HG03280 (cell line): Measurements from ENCODE around the gene CACNA1C.

Experiments used
- ATAC-seq: cut with Tn5 transposase; IDR thresholded peaks from one replicate; pipeline ENCODE4 v1.9.1; 2021; ENCODE audit warnings: mild to moderate bottlenecking, moderate library complexity; ENCODE audit not compliant: unreplicated experiment

The CACNA1C gene

GRCh38 chr12:2627835-2628191 lies 575.0 kb downstream of the CACNA1C start:
- ATAC-seq: no peak

- no peak for ATAC-seq
These were observed 575.6 kb downstream of the CACNA1C start for GRCh38 chr12:2628401-2628800.

GRCh38 chr12:2629051-2629450 lies 576.3 kb downstream of the CACNA1C start:
- no peak for ATAC-seq

DNA sequence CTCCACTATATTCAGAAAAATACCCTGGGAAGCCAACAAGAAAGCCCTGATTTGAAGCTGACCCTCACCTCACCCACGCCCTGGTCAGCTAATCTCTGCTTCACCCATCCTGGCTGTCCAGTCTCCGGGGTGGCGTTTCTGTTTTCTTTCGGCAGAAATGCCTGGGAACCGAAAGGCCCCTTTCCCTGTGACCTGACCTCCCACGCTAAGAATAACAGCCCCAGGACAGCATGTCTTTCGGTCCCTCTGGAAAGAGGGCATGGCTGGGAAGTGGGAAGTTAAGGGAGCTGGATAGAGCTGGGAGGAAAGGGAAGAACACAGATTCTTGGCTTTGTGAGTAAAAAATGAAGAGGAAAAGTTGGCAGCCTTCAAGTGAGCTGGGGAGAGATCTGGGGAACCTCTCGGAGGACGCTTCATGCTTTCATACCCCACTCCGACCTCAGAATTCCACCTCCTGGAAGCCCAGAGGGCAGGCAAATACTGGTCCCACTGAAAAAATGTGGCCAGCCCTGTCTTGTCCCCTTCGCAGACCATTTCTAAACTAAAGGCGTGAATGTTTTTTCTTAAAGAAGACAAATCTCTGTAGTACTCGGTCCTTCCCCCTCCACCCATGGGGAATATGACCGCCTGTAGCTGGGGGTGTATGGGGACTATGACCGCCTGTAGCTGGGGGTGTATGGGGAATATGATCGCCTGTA lies 579.0 kb downstream of the CACNA1C start:
- ATAC-seq: no peak

DNA sequence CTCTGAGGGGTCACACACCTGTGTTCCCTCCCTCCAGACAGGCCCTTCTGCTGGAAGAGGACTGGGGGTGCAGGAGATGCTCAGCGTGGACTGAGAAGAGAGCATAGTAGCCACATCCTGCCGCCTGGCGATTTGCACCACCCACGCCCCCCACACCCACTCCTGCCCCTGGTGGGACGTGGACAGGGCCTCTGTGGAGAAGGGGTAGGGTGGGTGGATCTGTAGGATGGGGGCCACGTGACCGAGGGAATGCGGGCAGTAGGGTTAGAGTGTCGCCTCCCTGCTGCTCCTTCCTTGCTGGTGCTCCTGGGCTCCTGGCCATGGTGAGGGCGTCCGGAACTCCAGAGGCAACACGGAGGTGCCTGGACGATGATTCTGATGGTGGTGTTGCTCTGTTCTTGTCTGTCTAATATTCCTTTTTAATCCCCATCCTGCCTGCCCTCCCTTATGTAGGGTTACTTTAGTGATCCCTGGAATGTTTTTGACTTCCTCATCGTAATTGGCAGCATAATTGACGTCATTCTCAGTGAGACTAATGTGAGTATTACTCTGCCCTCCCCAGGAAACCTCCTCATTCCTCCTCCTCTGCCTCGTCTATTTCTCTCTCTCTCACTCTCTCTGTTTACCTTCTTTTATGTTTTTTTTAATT lies 580.5 kb downstream of the CACNA1C start:
- no peak for ATAC-seq

GRCh38 chr12:2633825-2634200 lies 581.0 kb downstream of the CACNA1C start:
- no peak for ATAC-seq

DNA sequence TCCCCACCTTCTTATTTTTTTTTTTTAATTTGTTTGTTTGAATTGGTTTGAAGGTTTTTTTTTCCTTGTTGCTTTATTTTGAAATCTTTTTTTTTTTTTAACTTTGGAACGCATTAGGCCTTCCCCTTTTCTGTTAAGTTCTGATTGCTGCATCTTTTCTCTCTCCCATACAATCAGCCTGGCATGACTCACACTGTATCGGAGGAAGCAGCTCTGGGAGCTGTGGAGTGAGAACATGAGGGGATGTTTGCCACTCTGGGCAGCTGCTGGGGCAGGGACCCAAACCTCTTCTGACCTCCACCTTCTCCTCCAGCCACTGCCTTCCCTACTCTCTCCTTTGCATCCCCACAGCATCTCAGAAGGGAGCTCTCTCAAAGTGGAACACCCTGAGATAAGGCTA lies 581.7 kb downstream of the CACNA1C start:
- no peak for ATAC-seq

DNA sequence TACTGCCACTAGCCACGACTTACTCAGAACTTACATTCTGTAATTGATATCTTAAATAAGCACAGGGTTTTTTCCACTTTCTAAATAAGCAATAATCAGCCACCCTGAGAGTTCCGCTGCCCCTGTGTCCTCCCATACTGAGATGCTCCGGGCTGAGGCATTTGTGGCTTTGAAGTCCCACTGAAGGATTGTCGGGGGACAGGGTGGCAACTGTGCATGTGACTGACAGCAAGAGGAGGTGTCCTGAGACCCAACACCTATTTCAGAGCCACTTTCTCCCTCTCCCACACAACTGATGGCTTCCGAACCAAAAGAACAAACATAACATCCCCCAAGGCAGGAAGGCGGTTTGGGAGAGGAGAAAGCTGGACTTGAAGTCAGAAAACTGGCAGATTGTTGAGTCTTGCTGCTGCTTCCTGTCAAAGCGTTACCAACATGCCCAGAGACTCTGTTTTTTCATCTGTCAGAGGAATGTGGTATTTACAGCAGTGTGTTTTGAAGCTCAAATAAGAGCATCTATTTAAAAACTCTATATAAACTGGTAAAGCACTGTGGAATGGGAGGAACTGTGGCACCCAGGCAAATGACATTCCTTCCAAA lies 584.1 kb downstream of the CACNA1C start:
- no peak for ATAC-seq

DNA sequence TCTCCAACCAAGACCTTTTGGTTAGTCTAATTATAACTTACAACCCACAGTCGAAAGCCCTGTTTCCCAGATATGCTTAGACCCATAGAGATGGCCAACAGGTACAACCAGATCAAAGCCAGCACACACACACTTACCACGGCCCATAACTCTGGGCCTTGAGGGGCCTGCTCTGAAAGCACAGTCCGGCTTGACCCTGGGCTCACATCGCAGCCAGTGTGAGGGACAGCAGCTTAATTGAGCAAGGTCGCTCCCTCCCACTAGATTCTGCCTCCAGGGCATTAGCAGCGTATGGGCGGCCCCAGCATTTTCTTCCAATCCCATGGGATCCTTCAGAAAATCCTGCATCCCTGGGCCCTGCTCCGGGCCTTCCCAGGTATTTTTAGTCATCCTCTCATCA lies 584.6 kb downstream of the CACNA1C start:
- ATAC-seq: no peak

DNA sequence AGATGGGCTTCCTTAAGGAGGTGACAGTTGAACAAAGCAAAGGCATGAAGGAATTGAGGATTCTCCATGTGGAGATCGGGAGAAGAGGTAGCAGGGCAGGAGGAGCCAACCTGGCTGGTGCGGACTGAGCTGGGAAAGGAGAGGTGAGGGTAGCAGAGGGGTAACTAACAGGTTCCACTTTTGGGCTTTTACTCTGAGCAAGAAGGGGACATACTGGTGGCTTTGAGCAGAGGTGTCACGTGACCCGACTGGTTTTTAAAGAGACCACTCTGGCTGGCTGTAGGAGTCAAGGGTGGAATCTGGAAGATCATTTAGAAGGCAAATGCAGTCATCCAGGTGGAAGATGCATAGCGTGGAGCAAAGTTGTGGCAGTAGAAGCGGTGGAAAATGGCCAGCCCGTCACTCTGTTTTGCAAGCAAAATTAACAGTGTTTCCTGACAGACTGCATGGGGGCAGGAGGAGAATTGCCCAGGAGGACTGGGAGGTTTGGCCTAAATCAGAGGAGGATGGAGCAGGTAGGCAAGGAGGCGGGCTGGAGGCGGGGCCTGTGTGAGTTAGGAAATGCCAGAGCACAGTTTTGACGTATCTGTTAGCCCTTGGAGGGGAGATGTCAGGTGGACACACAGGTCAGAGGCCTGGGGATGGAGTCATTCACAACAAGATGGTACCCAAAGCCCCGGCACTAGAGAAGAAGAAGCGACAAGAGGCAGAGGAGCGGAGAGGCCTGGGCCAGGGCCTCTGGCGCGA lies 585.7 kb downstream of the CACNA1C start:
- no peak for ATAC-seq

GRCh38 chr12:2639020-2639298 lies 586.2 kb downstream of the CACNA1C start:
- ATAC-seq: no peak

GRCh38 chr12:2640281-2640680 lies 587.5 kb downstream of the CACNA1C start:
- no peak for ATAC-seq

DNA sequence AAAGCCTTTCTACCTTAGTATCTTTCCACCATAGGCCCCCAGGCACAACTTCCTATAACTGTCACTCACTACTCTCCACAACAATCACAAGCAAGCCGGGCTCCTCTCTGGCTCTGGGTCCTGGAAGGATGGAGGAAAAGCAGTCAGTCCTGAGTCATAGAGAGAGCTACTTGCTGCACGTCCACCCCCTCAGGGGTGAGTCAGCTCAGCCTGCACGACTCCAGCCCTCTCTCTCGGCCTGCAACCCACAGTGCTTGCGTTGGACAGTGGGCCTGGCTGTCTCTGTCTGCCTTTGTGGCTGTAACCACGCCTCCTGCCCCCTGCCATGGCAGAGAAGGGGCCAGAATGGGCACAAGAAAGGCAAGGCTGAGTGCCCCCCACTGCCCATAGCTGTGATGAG lies 587.9 kb downstream of the CACNA1C start:
- no peak for ATAC-seq

- no peak for ATAC-seq
These were observed 588.4 kb downstream of the CACNA1C start for GRCh38 chr12:2641207-2641606.

- no peak for ATAC-seq
These were observed 589.0 kb downstream of the CACNA1C start for GRCh38 chr12:2641761-2642160.

- no peak for ATAC-seq
These were observed 589.5 kb downstream of the CACNA1C start for GRCh38 chr12:2642176-2642892.

GRCh38 chr12:2642896-2643425 lies 590.2 kb downstream of the CACNA1C start:
- ATAC-seq: no peak

DNA sequence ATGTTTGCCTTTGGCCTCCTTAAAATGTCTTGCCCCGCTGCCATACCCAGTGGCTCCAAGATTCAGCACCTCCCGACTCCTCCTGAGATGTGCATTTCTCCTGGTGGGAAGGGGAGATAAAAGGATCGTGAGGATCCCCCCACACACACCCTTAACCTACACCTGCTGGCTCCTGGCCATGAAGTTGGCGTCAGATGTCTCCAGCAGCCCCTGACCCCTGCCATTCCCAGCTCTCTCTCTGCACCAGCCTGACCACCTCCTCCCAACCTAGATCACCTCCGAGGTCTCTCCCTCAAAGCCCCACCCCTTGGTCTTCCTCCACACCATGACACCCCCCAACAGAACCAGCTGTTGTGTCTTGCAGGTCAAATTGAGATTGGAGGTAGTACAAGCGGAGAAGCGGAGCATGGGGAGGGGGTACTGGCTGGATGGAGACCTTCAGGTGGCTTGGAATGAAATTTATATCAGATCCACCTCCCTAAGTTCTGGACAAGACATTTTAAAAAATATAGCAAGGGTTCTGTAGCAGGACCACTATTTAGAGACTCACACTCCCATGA lies 590.9 kb downstream of the CACNA1C start:
- ATAC-seq: no peak

DNA sequence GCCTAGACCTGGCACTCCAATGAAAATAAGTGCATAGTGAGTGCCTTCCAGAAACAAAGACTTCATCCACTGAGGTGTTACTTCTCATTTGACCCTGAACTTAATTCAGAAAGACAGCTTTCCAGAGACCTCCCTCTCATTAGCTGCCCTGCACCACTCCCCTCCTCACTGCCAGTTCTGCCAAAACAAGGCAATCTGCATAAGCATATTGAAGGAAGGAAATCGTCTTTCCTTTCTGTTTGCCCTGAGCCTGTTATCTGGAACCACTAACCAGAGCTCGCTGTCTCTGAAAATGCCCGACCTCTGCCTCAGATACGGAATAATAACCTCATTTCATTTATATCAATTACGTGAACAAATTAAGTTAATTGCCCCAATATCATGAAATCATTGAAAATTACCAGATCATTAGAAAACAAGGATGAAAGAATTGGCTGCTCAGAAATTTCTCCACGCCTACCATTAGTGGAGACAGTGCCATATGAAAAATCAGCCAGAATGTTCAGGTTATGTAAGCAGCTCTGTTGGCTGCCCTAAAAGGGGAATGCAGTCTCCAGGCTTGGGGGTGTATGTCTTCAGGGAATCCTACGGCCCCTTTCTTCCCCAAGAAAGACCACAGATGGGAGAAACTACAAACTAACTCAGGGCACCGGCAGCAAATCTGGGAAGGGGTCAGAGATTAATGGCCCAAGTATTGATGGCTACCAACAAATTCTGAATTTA lies 592.1 kb downstream of the CACNA1C start:
- no peak for ATAC-seq

GRCh38 chr12:2645460-2645859 lies 592.7 kb downstream of the CACNA1C start:
- ATAC-seq: no peak
